Fibroblast of lung (primary cell): Measurements from ENCODE around the gene SCTR. TPM values are rescaled to one million over a fixed set of nuclear protein-coding genes. Genes with fewer than 3 reads are reported as not detected.
A peak's percentile ranks its signal among the peaks of the same experiment; 100 is the strongest.

Source experiments
- DNase-seq, 2 donors: peaks; one replicate each; pipeline versions ENCODE4 v3.0.0 to v3.0.0-alpha.2; 2010; ENCODE audit warnings: low read depth in 2 of 2
- H2AFZ ChIP-seq: 2 replicates; pipeline ENCODE4 v1.5.1; 2012; ENCODE audit warnings: low read length, control low read depth, inconsistent platforms
- H3K27ac ChIP-seq: 2 replicates; pipeline ENCODE4 v1.5.1; 2011; ENCODE audit warnings: low read length, control low read depth; ENCODE audit not compliant: insufficient read depth
- H3K27me3 ChIP-seq: 2 replicates; pipeline ENCODE4 v1.5.1; 2011; ENCODE audit warnings: mild to moderate bottlenecking, low read length; ENCODE audit not compliant: control insufficient read depth, insufficient read depth
- H3K36me3 ChIP-seq: 2 replicates; pipeline ENCODE4 v1.5.1; 2011; ENCODE audit warnings: low read length; ENCODE audit not compliant: control insufficient read depth, insufficient read depth
- H3K4me1 ChIP-seq: 2 replicates; pipeline ENCODE4 v1.5.1; 2011; ENCODE audit warnings: low read length; ENCODE audit not compliant: control insufficient read depth, insufficient read depth; ENCODE audit errors: extremely low read depth
- H3K4me2 ChIP-seq: 2 replicates; pipeline ENCODE4 v1.5.1; 2011; ENCODE audit warnings: low read length, control low read depth; ENCODE audit not compliant: insufficient read depth; ENCODE audit errors: extremely low read depth
- H3K4me3 ChIP-seq, 4 experiments: fragments of 200-600 bp in 1 of 4; sonication (generic) in 1 of 4; replicated peaks in 1 of 4; 2 replicates each; pipeline ENCODE4 v1.5.1; 2011 to 2016; ENCODE audit warnings: low read length in 4 of 4, low read depth in 3 of 4, mild to moderate bottlenecking in 3 of 4, control low read depth in 2 of 4, inconsistent platforms in 1 of 4, mixed read lengths in 1 of 4; ENCODE audit not compliant: insufficient read depth in 1 of 4; ENCODE audit errors: control extremely low read depth in 1 of 4
- H3K79me2 ChIP-seq: 2 replicates; pipeline ENCODE4 v1.5.1; 2012; ENCODE audit warnings: mild to moderate bottlenecking, low read length, inconsistent platforms; ENCODE audit not compliant: control insufficient read depth, insufficient read depth
- H3K9ac ChIP-seq: 2 replicates; pipeline ENCODE4 v1.5.1; 2011; ENCODE audit warnings: mild to moderate bottlenecking, low read length, control low read depth; ENCODE audit not compliant: insufficient read depth
- H3K9me3 ChIP-seq: 2 replicates; pipeline ENCODE4 v1.5.1; 2012; ENCODE audit warnings: low read depth, low read length; ENCODE audit not compliant: control insufficient read depth, insufficient read depth
- H4K20me1 ChIP-seq: 2 replicates; pipeline ENCODE4 v1.5.1; 2011; ENCODE audit warnings: low read length; ENCODE audit not compliant: control insufficient read depth, insufficient read depth; ENCODE audit errors: extremely low read depth
- EZH2 ChIP-seq: IDR thresholded peaks from 2 replicates; pipeline ENCODE4 v1.5.1; 2012; ENCODE audit warnings: low read length, control low read depth, mild to moderate bottlenecking; ENCODE audit errors: missing control alignments
- polyA plus RNA-seq, 2 donors: library from polyadenylated mRNA; depleted of rRNA in 1 of 2; stranded (reverse) in 1 of 2; unstranded in 1 of 2; fragments of >200 nt; gene quantifications; 2 replicates each; pipeline ENCODE4 v1.2.1, GENCODE V29; 2011 to 2012; ENCODE audit warnings: missing spikeins in 1 of 2
- total RNA-seq: library from RNA; depleted of rRNA; stranded (reverse); fragments of >200 nt; gene quantifications from 2 replicates; pipeline ENCODE4 v1.2.1, GENCODE V29; 2014
- TF ChIP-seq, protein P1 (sequence below), 2 donors: IDR thresholded peaks in 1 of 2; conservative IDR thresholded peaks in 1 of 2; 1 replicate in 1 of 2; 2 replicates in 1 of 2; pipeline ENCODE4 v1.5.1; 2011 to 2012; ENCODE audit warnings: low read length in 2 of 2, control low read depth in 1 of 2, inconsistent platforms in 1 of 2, low read depth in 1 of 2, mild to moderate bottlenecking in 1 of 2

Gene SCTR
- total and polyA plus RNA-seq, 2 donors (not counting 1 experiment from before 2014, with no cell fraction given) = not detected

DNA sequence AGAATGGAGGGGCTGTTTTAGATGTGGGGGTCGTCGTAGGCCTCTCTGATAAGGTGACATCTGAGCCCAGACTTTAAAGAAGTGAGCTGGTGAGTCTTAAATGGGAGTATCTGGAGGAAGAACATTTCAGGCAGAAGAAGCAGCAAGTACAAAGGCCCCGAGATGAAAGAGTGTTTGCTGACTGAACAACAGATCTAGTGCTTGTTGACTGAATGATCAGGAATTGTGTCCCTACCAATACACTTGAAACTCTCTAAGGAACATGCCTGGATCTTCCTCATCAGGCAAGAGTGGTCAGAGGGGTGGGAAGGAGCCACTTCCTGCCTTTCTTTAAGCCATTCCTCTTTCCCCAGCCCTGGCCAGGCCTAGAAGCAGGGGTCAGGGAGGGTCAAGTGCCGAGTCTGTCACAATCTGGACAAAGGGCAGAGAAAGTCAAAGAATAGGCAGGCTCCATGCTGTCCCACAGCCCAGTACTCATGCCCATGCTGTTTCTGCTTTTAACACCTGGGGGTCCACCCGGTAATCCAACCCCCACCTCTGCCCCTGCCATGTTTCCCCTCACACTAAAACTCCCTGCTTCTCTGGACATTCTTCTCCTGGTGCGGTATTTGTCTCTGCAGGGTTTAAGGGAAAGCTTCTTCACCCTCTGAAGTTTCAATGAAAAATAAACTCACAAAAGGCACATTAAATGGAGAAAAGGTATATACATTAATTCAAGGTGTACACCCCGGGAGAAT, 95.6 kb downstream of the SCTR start:
- Histone ChIP-seq H3K4me2 (no peak overlapping the region), H3K9me3 (no peaks in the 10 kb centered on the region), H3K79me2 (no peaks in the 10 kb centered on the region), H3K27me3 (peaks cover 30% of the 10 kb centered on the region), H4K20me1 (no peaks in the 10 kb centered on the region), H3K4me1 (peaks cover 5% of the 10 kb centered on the region), H3K36me3 (no peaks in the 10 kb centered on the region), H3K4me3 (no peak overlapping the region), H3K9ac (no peak overlapping the region), H2AFZ (no peak overlapping the region), H3K27ac (no peak overlapping the region)
- DNase-seq = no peak
- TF ChIP-seq, protein P1, sequence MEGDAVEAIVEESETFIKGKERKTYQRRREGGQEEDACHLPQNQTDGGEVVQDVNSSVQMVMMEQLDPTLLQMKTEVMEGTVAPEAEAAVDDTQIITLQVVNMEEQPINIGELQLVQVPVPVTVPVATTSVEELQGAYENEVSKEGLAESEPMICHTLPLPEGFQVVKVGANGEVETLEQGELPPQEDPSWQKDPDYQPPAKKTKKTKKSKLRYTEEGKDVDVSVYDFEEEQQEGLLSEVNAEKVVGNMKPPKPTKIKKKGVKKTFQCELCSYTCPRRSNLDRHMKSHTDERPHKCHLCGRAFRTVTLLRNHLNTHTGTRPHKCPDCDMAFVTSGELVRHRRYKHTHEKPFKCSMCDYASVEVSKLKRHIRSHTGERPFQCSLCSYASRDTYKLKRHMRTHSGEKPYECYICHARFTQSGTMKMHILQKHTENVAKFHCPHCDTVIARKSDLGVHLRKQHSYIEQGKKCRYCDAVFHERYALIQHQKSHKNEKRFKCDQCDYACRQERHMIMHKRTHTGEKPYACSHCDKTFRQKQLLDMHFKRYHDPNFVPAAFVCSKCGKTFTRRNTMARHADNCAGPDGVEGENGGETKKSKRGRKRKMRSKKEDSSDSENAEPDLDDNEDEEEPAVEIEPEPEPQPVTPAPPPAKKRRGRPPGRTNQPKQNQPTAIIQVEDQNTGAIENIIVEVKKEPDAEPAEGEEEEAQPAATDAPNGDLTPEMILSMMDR (conservative IDR thresholded peaks at IDR 0.05 in 1 of 2, IDR thresholded peaks at IDR 0.05 in 1 of 2; ENCODE audit: low read depth in 1 of 2, low read length in 2 of 2) = no peak
- no peak for TF ChIP-seq EZH2

DNA sequence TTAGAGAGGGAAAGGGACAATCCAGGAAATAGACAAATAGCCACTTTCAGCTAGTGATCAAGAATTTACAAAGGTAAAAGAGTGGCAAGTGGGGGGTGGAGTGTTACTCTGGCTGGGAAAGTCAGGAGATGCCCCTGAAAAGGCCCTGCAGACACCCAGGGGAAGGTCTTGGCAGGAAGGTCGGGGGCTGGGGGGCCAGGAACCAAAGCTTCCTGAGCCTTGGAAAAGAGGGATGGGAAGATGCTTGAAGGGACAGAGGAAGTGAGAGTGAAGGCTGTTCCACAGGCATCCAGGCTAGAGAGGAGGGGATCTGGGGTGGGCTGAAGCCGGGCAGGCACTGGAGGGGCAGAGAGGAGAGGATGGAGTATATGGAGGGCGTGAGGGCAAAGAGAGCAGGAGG, 96.5 kb downstream of the SCTR start:
- Histone ChIP-seq H3K27me3 (peaks cover 35% of the 10 kb centered on the region), H3K36me3 (no peaks in the 10 kb centered on the region), H3K4me3 (no peak overlapping the region), H3K27ac (no peak overlapping the region), H3K79me2 (no peaks in the 10 kb centered on the region), H2AFZ (no peak overlapping the region), H3K4me2 (no peak overlapping the region), H3K4me1 (peaks cover 5% of the 10 kb centered on the region), H3K9me3 (no peaks in the 10 kb centered on the region), H3K9ac (no peak overlapping the region), H4K20me1 (no peaks in the 10 kb centered on the region)
- DNase-seq = no peak
- TF ChIP-seq, protein P1 (conservative IDR thresholded peaks at IDR 0.05 in 1 of 2, IDR thresholded peaks at IDR 0.05 in 1 of 2; ENCODE audit: low read depth in 1 of 2, low read length in 2 of 2) = no peak
- no peak for TF ChIP-seq EZH2

DNA sequence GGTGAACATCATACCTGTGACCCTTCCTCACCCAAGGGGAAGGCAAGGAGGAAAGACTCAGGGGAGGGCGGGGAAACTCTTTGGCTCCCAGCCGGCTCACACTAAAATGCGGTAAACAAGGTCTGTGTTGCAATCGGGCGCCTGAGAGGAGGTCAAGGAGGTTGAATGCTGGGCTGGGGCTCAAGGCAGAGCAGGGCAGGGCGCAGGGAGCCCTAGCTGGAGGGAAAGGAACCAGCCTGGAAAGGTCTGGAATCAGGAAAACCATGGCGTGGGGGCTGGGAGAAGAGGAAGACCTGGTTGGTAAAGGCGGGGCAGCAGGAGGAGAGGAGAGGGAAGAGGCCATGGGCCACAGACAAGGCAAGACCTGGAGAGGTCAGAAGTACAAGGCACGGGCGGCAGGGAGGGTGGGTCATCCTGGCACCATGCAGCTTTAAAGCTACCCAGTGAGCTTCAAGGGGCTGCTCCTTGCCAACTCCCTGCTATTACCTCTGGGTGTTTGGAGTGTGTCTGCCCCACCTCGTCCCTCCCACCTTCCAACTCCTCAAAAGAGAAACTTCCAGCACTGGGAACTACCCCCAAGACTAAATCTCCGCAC, 97.4 kb downstream of the SCTR start:
- TF ChIP-seq, protein P1 (conservative IDR thresholded peaks at IDR 0.05 in 1 of 2, IDR thresholded peaks at IDR 0.05 in 1 of 2; ENCODE audit: low read depth in 1 of 2, low read length in 2 of 2) = no peak
- TF ChIP-seq EZH2 = no peak
- H3K4me2 ChIP-seq = no peak overlapping the region
- no peaks in the 10 kb centered on the region for H3K79me2 ChIP-seq
- H3K4me1 ChIP-seq = peaks cover 2% of the 10 kb centered on the region
- no peak overlapping the region for H2AFZ ChIP-seq
- no peaks in the 10 kb centered on the region for H3K36me3 ChIP-seq
- peak in 1 of 2 donors; percentile 54 for DNase-seq
- no peak overlapping the region for H3K27ac ChIP-seq
- peaks cover 36% of the 10 kb centered on the region for H3K27me3 ChIP-seq
- H3K9me3 ChIP-seq = no peaks in the 10 kb centered on the region
- H4K20me1 ChIP-seq = no peaks in the 10 kb centered on the region
- no peak overlapping the region for H3K9ac ChIP-seq
- no peak overlapping the region for H3K4me3 ChIP-seq
